K562 (cell line): ENCODE measurements around the gene SCGB1C2. TPM values are rescaled to one million over a fixed set of nuclear protein-coding genes. Genes with fewer than 3 reads are reported as not detected.

Experiments
- ATAC-seq: fragments of 200-7000 bp; cut with Tn5 transposase; 3 replicates; pipeline ENCODE4 v1.9.1; 2020; ENCODE audit warnings: moderate library complexity
- BruUV-seq: library from RNA; stranded (reverse); fragments of 400-500 nt; replicated peaks from 2 replicates; lab custom pipeline; 2021; lab: Mats Ljungman, UMichigan
- CTCF ChIA-PET: fragments of 300-600 bp; formaldehyde crosslinking; extraction: SDS; loops from one replicate; lab custom pipeline; 2021; ENCODE audit warnings: low intra/inter-chr PET ratio; lab: Yijun Ruan, JAX
- POLR2A ChIA-PET: fragments of 300-600, 350-650 bp; sonication (Branson Sonifier 250); formaldehyde crosslinking; extraction: SDS; loops from one replicate; lab custom pipeline; 2021; ENCODE audit warnings: antibody characterized with exemption, inconsistent platforms; lab: Yijun Ruan, JAX
- DNase-seq, 4 experiments: peaks; one replicate each; pipeline versions ENCODE4 v3.0.0 to v3.0.0-alpha.2; 2011 to 2018; ENCODE audit warnings: low spot score in 3 of 4, mixed read lengths in 3 of 4; ENCODE audit errors: extremely low read depth in 1 of 4
- FAIRE-seq: peaks from 2 replicates; lab custom pipeline; 2011; peaks lifted over from hg19 to GRCh38; lab: Jason Lieb, UNC
- H2AFZ ChIP-seq: 2 replicates; pipeline ENCODE4 v1.6.0; 2011; ENCODE audit warnings: low read depth, low read length, control low read depth, inconsistent platforms
- H3K27ac ChIP-seq: fragments of 200-600 bp; 3 replicates; pipeline ENCODE4 v1.8.0; 2011; ENCODE audit warnings: low read depth, mild to moderate bottlenecking, control low read depth, inconsistent platforms, low read length, moderate library complexity, mixed read lengths; ENCODE audit errors: extremely low read depth
- H3K27me3 ChIP-seq, 2 experiments: fragments of 300-600 bp in 1 of 2; 2 replicates in 1 of 2; 3 replicates in 1 of 2; pipeline versions ENCODE4 v1.6.0 to v1.8.0; 2011; ENCODE audit warnings: inconsistent platforms in 2 of 2, low read length in 2 of 2, mild to moderate bottlenecking in 1 of 2, mixed read lengths in 1 of 2, moderate library complexity in 1 of 2; ENCODE audit not compliant: control insufficient read depth in 2 of 2, insufficient read depth in 2 of 2
- H3K36me3 ChIP-seq: fragments of 300-600 bp; 3 replicates; pipeline ENCODE4 v1.8.0; 2011; ENCODE audit warnings: mild to moderate bottlenecking, low read length, inconsistent platforms; ENCODE audit not compliant: control insufficient read depth, insufficient read depth
- H3K4me1 ChIP-seq, 2 experiments: fragments of 200-600 bp in 1 of 2; replicated peaks in 1 of 2; 2 replicates in 1 of 2; 3 replicates in 1 of 2; pipeline versions ENCODE4 v1.5.1 to v1.8.0; 2011; ENCODE audit warnings: inconsistent platforms in 2 of 2, low read length in 2 of 2, mild to moderate bottlenecking in 1 of 2, mixed read lengths in 1 of 2, moderate library complexity in 1 of 2; ENCODE audit not compliant: control insufficient read depth in 2 of 2, insufficient read depth in 2 of 2
- H3K4me2 ChIP-seq: 2 replicates; pipeline ENCODE4 v1.6.1; 2011; ENCODE audit warnings: low read length, control low read depth, inconsistent platforms, mixed read lengths; ENCODE audit not compliant: insufficient read depth
- H3K4me3 ChIP-seq: fragments of 200-600 bp; sonication (generic), shearing (Covaris generic); 2 replicates; pipeline ENCODE4 v1.5.1; 2016; ENCODE audit warnings: control low read depth, inconsistent platforms
- H3K79me2 ChIP-seq: fragments of 200-600 bp; 3 replicates; pipeline ENCODE4 v1.8.0; 2011; ENCODE audit warnings: low read length, inconsistent platforms; ENCODE audit not compliant: control insufficient read depth, insufficient read depth
- H3K9ac ChIP-seq, 2 experiments: 2 replicates each; pipeline versions ENCODE4 v1.6.0 to v1.6.1; 2011; ENCODE audit warnings: low read depth in 2 of 2, low read length in 2 of 2, control low read depth in 1 of 2, inconsistent platforms in 1 of 2, mild to moderate bottlenecking in 1 of 2, mixed read lengths in 1 of 2; ENCODE audit not compliant: insufficient read depth in 1 of 2
- H3K9me1 ChIP-seq: one replicate; pipeline ENCODE4 v1.6.0; 2011; ENCODE audit warnings: inconsistent platforms, mild to moderate bottlenecking, low read length, moderate library complexity; ENCODE audit not compliant: control insufficient read depth, insufficient read depth
- H3K9me3 ChIP-seq: replicated peaks from 2 replicates; pipeline ENCODE4 v1.5.1; 2011; ENCODE audit warnings: low read depth, low read length, inconsistent platforms; ENCODE audit not compliant: control insufficient read depth, insufficient read depth
- H4K20me1 ChIP-seq: replicated peaks from 2 replicates; pipeline ENCODE4 v1.6.1; 2011; ENCODE audit warnings: low read length, inconsistent platforms, mixed read lengths; ENCODE audit not compliant: control insufficient read depth, insufficient read depth
- ADNP ChIP-seq: fragments of 200-800 bp; sonication (Bioruptor generic); IDR thresholded peaks from 2 replicates; pipeline ENCODE4 v1.6.1; 2016; ENCODE audit warnings: missing genetic modification characterization, missing compliant biosample characterization
- ETS1 ChIP-seq: conservative IDR thresholded peaks from 2 replicates; pipeline ENCODE4 v1.6.1; 2011; ENCODE audit warnings: low read depth, mild to moderate bottlenecking, low read length; ENCODE audit not compliant: control insufficient read depth
- HNRNPLL ChIP-seq: fragments of 200-400 bp; formaldehyde crosslinking; IDR thresholded peaks from 2 replicates; pipeline ENCODE4 v1.6.1; 2017; ENCODE audit warnings: low read length, low read depth, mild to moderate bottlenecking; ENCODE audit not compliant: poor library complexity, severe bottlenecking
- NRF1 ChIP-seq, 2 experiments: fragments of 450-650 bp; IDR thresholded peaks in 1 of 2; conservative IDR thresholded peaks in 1 of 2; 2 replicates each; pipeline ENCODE4 v1.6.1; 2014; ENCODE audit warnings: mild to moderate bottlenecking in 2 of 2
- RBM39 ChIP-seq: fragments of 200-400 bp; formaldehyde crosslinking; optimal IDR thresholded peaks from 2 replicates; pipeline ENCODE3; 2018; ENCODE audit warnings: low read depth, low read length
- REST ChIP-seq, 2 experiments: fragments of 450-650 bp; formaldehyde crosslinking in 1 of 2; IDR thresholded peaks; 2 replicates each; pipeline versions ENCODE4 v1.4.0 to v1.6.1; 2014 to 2020; ENCODE audit warnings: mild to moderate bottlenecking in 2 of 2, borderline replicate concordance in 1 of 2, low read depth in 1 of 2
- SREBF2 ChIP-seq: sonication (generic); formaldehyde crosslinking; IDR thresholded peaks from 2 replicates; pipeline ENCODE4 v1.4.0; 2020; ENCODE audit warnings: mild to moderate bottlenecking, missing genetic modification reagents
- ZNF232 ChIP-seq: sonication (generic); formaldehyde crosslinking; IDR thresholded peaks from 2 replicates; pipeline ENCODE4 v1.8.0; 2022; ENCODE audit warnings: mild to moderate bottlenecking, missing genetic modification reagents
- ZNF263 ChIP-seq: sonication (generic); formaldehyde crosslinking; IDR thresholded peaks from 2 replicates; pipeline ENCODE4 v1.8.0; 2022; ENCODE audit warnings: mild to moderate bottlenecking, missing genetic modification reagents, borderline replicate concordance
- WGBS: fragments of 100-300 bp; shearing (Covaris generic); methylation state at CpG from one replicate; pipeline ENCODE4 v1.1.6; 2016; ENCODE audit warnings: low coverage, mixed read lengths; ENCODE audit not compliant: insufficient coverage; ENCODE audit errors: missing lambda C conversion rate; 5-methylcytosine and 5-hydroxymethylcytosine counted together
- in situ Hi-C: fragments of 300-500 bp; cut with MboI; formaldehyde crosslinking; loops from 4 replicates; pipeline ENCODE4 v1.15.0; 2018; ENCODE audit warnings: inconsistent platforms, mixed read lengths
- intact Hi-C: fragments of 100-400 bp; cut with micrococcal nuclease; formaldehyde crosslinking; loops from 2 replicates; pipeline ENCODE4 v1.14.2; 2022
- polyA plus RNA-seq, 8 experiments: library from polyadenylated mRNA; depleted of rRNA in 4 of 8; stranded (reverse) in 5 of 8; unstranded in 3 of 8; fragments of >200 nt; fragmentation: Nextera tagmentation in 2 of 8; fragmentation: Illumina TruSeq in 1 of 8; extraction: Ambion mirVana in 2 of 8; extraction: Trizol in 1 of 8; gene quantifications; 2 replicates each; pipeline versions ENCODE4 v1.2.1 to v1.2.3, GENCODE V29; 2011 to 2014; ENCODE audit warnings: inconsistent platforms in 1 of 8, missing spikeins in 1 of 8
- total RNA-seq, 7 experiments: library from RNA; depleted of rRNA in 6 of 7; stranded (reverse); fragments of >200 nt in 6 of 7; fragmentation: Illumina TruSeq in 2 of 7; extraction: Trizol in 2 of 7; gene quantifications; 2 replicates each; pipeline versions ENCODE4 v1.2.1 to v1.2.3, GENCODE V29; 2011 to 2021; ENCODE audit warnings: low replicate concordance in 1 of 7

The SCGB1C2 gene
- total and polyA plus RNA-seq, 9 of the 15 experiments (the other 6 are each of a cell fraction or from before 2014, with no cell fraction given), result not detected

- no peak overlapping the region for H3K4me2 ChIP-seq
- no peaks in the 10 kb centered on the region for H3K9me1 ChIP-seq
- H2AFZ ChIP-seq, result no peak overlapping the region
- H3K9me3 ChIP-seq, result no peaks in the 10 kb centered on the region
- H3K36me3 ChIP-seq, result no peaks in the 10 kb centered on the region
- no peak overlapping the region for H3K4me3 ChIP-seq
- no peak overlapping the region for H3K9ac ChIP-seq
- in situ Hi-C loops (no loop called here), intact Hi-C loops (no loop called here)
- no TSS peak for BruUV-seq
- peaks cover 0 to 10% of the 10 kb centered on the region in 2 experiments; a peak in 2 of 5 replicates for H3K27me3 ChIP-seq
- no peaks in the 10 kb centered on the region for H4K20me1 ChIP-seq
- ChIA-PET POLR2A (interaction anchor here (0.6 kb wide), 1 partner anchor 637 kb away, joined by 3 read pairs; no protein-coding TSS in a partner anchor), CTCF (interaction anchor here (0.7 to 0.9 kb wide), 2 partner anchors 55 to 241 kb away, joined by 3 to 4 read pairs; no protein-coding TSS in a partner anchor)
- no peaks in the 10 kb centered on the region; a peak in 1 of 5 replicates for H3K4me1 ChIP-seq
- FAIRE-seq (no peak), ATAC-seq (no peak), DNase-seq (no peak)
- no peaks in the 10 kb centered on the region for H3K79me2 ChIP-seq
- H3K27ac ChIP-seq, result no peak overlapping the region
- 9% methylated on average over 4 of the region's 7 CpGs for WGBS
- TF ChIP-seq SREBF2 (CRISPR knock-in tag) (no peak), HNRNPLL (no peak), REST (IDR thresholded peaks at IDR 0.05; ENCODE audit: borderline replicate concordance) (no peak), REST (CRISPR knock-in tag; IDR thresholded peaks at IDR 0.05; ENCODE audit: low read depth) (no peak), RBM39 (no peak), ETS1 (no peak), ADNP (tag) (no peak), NRF1 (conservative IDR thresholded peaks at IDR 0.05 in 1 of 2, IDR thresholded peaks at IDR 0.05 in 1 of 2) (no peak), ZNF232 (CRISPR knock-in tag) (no peak), ZNF263 (CRISPR knock-in tag) (no peak)
Observed at GRCh38 chr17:144936-145670, 7.7 kb downstream of the SCGB1C2 start.
